AG04449 (cell line): ENCODE measurements around the gene MUC12.
"Not testable (repeated sequence)": the region's sequence is repeated elsewhere in the genome, so short reads cannot be mapped to it uniquely, and the experiment has no call there.

Experiments used
- CTCF ChIA-PET: fragments of 350-600 bp; formaldehyde crosslinking; extraction: SDS; loops from one replicate; lab custom pipeline; 2021; ENCODE audit warnings: antibody characterized with exemption; lab: Yijun Ruan, JAX
- POLR2A ChIA-PET: fragments of 400-600, 350-600 bp; formaldehyde crosslinking; extraction: SDS; loops from one replicate; lab custom pipeline; 2020; ENCODE audit warnings: antibody characterized with exemption, inconsistent platforms; lab: Yijun Ruan, JAX
- DNase-seq: peaks from one replicate; pipeline ENCODE4 v3.0.0-alpha.2; 2010; ENCODE audit warnings: low read depth, low spot score
- H3K4me3 ChIP-seq: 2 replicates; pipeline ENCODE4 v1.5.1; 2011; ENCODE audit warnings: low read depth, mild to moderate bottlenecking, control low read depth, low read length
- CTCF ChIP-seq: IDR thresholded peaks from one replicate; pipeline ENCODE4 v1.5.1; 2011; ENCODE audit warnings: mild to moderate bottlenecking, moderate library complexity, low read length, control low read depth, inconsistent platforms; ENCODE audit not compliant: insufficient read depth; ENCODE audit errors: missing control alignments

The MUC12 gene

GRCh38 chr7:100971111-100972001, 2.0 kb downstream of the MUC12 start:
- POLR2A ChIA-PET, result no interaction called here
- DNase-seq, result no peak
- CTCF ChIA-PET, result interaction anchor here (1.5 kb wide), 1 partner anchor 88 kb away, joined by 6 read pairs; no protein-coding TSS in a partner anchor
- TF ChIP-seq CTCF, result no peak
- H3K4me3 ChIP-seq, result no peak overlapping the region

DNA sequence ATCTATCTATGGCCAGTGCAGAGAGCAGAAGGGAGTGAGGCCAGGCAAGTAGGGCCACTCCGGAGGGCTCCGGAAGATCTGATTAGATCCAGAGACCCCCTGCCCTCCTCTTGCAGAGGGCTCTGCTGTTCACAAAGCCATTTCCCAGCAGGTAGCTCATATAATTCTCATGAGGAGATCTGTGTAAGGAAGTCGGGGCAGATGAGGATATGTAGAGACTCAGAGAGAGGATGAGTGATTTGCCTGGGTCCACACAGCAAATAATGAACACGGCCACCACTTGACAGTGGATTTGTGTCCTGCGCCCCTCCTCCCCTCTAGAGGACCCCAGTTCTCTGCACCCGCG, 2.6 kb downstream of the MUC12 start:
- H3K4me3 ChIP-seq, result no peak overlapping the region
- DNase-seq, result no peak
- ChIA-PET CTCF (interaction anchor here (1.3 to 1.5 kb wide), 2 partner anchors 87 to 105 kb away, joined by 4 to 6 read pairs; no protein-coding TSS in a partner anchor), POLR2A (no interaction called here)
- no peak for TF ChIP-seq CTCF

- CTCF ChIA-PET, result no interaction called here
- no peak for DNase-seq
- no peak for TF ChIP-seq CTCF
- H3K4me3 ChIP-seq, result no peak overlapping the region
- POLR2A ChIA-PET, result no interaction called here
Observed at GRCh38 chr7:100974021-100974420, 4.7 kb downstream of the MUC12 start.

- no peak for TF ChIP-seq CTCF
- H3K4me3 ChIP-seq, result no peak overlapping the region
- DNase-seq, result no peak
- CTCF ChIA-PET, result interaction anchor here (0.9 to 1.1 kb wide), 2 partner anchors 10 to 83 kb away, joined by 3 read pairs; no protein-coding TSS in a partner anchor
- POLR2A ChIA-PET, result interaction anchor here (0.6 kb wide), 1 partner anchor 42 kb away, joined by 3 read pairs; no protein-coding TSS in a partner anchor
Observed at GRCh38 chr7:100975371-100975821, 6.0 kb downstream of the MUC12 start.

- TF ChIP-seq CTCF, result no peak
- POLR2A ChIA-PET, result no interaction called here
- no peak for DNase-seq
- CTCF ChIA-PET, result interaction anchor here (1.0 kb wide), 1 partner anchor 80 kb away, joined by 4 read pairs; no protein-coding TSS in a partner anchor
- H3K4me3 ChIP-seq, result no peak overlapping the region
Observed at GRCh38 chr7:100978300-100978699, 8.9 kb downstream of the MUC12 start.

- H3K4me3 ChIP-seq, result no peak overlapping the region
- no peak for TF ChIP-seq CTCF
- DNase-seq, result peak; percentile 73
- CTCF ChIA-PET, result no interaction called here
- POLR2A ChIA-PET, result no interaction called here
Observed at GRCh38 chr7:100983451-100984187, 14.3 kb downstream of the MUC12 start.

- POLR2A ChIA-PET, DNase-seq, H3K4me3 ChIP-seq, CTCF ChIA-PET: not testable (repeated sequence)
Observed at GRCh38 chr7:100984241-100984918, 15.0 kb downstream of the MUC12 start.

DNA sequence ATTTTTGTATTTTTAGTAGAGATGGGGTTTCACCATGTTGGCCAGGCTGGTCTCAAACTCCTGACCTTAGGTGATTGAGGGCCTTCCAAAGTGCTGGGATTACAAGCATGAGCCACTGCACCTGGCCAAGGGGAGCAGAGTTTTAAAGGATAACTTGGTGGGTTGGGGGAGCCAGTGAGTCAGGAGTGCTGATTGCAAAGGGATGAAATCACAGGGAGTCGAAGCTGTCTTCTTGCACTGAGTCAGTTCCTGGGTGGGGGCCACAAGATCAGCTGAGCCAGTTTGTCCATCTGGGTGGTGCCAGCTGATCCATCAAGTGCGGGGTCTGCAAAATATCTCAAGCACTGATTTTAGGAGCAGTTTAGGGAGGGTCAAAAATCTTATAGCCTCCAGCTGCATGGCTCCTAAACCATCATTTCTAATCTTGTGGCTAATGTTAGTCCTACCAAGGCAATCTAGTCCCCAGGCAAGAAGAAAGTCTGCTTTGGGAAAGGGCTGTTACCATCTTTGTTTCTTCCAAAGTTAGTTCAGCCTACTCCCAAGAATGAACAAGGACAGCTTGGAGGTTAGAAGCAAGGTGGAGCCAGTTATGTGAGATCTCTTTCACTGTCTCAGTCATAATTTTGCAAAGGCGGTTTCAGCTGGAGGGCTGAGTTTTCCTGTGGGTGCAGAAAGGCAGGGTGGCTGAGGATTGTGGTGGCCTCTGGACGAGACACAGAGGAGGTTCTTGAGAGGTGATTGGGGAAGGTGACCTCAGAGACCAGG, 15.8 kb downstream of the MUC12 start:
- H3K4me3 ChIP-seq, POLR2A ChIA-PET, DNase-seq, CTCF ChIA-PET: not testable (repeated sequence)
